ENCODE measurements around the gene MMRN1.
A peak's percentile ranks its signal among the peaks of the same experiment; 100 is the strongest.

MMRN1 gene

GRCh38 chr4:89914609-89915550, 20.2 kb downstream of the MMRN1 start:
- DNase-seq (ENCODE audit: low read depth), result no peak

DNA sequence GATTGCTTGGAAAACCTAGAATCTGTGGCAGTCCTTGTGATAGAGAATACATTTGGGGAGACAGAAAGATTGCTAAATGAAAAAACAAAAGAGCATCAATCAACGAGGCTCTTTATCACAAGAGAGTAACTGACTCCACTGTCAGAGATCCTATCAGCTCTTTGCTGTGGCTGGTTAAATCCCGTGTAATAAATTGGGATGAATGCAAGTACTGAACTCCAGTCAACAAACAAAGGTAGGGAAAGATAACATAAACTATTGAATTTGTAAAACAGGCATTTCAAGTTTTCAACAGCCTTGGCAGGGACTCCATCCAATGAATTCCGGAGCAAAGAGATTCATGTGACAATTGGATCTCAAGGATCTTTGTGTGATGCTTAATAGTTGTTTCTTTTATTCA, 21.3 kb downstream of the MMRN1 start:
- no peak for DNase-seq (ENCODE audit: low read depth)

DNA sequence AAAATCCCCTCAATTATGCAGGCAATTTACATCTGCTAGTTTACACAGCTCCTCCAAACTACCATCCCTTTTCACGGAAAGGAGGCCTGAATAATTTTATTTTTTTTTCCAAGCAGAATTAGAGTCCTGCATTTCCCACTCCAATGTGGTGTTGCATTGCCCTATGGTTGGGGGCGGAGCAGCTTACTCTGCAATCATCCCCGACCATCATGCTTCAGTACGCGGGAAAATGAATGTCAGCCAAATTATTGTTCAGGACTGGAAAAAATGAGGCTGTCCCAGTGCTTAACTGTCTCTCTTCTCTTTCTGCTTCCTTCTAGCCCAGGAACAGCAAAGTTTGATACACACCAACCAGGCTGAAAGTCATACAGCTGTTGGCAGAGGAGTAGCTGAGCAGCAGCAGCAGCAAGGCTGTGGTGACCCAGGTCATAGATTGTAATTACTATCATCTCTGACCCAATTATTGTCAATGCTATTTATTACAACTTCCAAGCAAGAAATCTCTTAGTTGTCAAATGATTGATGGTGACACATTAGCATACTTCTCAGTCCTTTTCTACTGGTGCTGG, 28.3 kb downstream of the MMRN1 start:
- DNase-seq (ENCODE audit: low read depth), result no peak

DNA sequence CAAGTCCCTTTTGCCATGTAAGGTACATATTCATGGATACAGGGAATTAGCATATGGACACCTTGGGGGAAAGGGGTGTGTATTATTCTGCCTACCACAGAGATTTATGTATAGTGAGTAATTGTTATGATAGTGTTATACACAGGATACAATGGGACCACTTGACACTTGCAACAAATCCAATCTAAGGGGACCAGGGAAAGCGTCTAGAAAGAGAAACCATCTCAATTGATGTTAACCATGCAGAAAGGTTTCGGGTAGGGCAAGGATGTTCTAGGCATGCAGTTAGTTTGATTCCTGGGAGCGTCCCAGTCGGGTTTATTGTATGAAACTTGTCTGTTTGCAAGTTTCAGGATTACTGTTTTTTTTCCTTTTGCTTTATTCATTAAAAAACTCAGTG, 34.2 kb downstream of the MMRN1 start:
- no peak for DNase-seq (ENCODE audit: low read depth)

GRCh38 chr4:89929425-89930159, 34.9 kb downstream of the MMRN1 start:
- DNase-seq (ENCODE audit: low read depth), result peak; percentile 7

GRCh38 chr4:89939546-89939945, 44.9 kb downstream of the MMRN1 start:
- DNase-seq (ENCODE audit: low read depth), result peak; percentile 0

DNA sequence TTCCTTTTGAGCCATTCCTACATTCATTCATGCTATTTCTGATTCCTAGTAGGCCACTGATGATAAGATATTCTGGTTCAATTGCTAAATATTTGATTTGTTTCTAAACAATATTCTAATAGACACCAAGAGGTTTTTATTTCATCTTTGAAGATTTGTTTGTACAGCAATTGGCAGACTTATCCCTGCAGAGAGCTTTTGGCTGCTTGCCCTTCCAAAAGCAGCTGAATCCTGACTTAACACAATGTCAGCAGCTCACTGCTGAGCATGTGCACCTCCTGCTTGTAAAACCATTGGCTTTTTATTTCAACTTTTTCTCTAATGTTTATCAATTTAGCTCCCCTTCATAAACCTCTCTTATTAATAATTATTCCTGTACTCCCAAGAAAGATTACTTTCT, 45.3 kb downstream of the MMRN1 start:
- no peak for DNase-seq (ENCODE audit: low read depth)

DNA sequence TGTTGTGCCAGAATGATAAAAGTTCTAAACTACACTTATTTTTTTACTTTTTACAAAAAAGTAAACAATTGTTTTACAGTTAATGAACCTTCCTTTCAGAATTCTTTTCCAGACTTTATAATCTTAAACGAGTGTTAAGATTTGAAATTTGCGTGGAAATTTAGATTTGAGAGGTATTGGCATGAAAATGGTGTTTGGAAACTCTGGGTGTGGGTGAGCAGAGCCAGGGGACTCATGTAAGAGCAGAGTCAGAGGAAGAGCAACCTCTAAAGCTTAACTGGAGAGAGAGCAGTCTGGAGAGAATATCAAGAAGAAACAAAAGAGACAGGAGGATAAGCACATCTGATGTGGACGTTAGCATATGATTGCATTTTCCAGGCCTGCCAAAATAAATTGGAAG, 48.2 kb downstream of the MMRN1 start:
- DNase-seq (ENCODE audit: low read depth), result no peak

DNA sequence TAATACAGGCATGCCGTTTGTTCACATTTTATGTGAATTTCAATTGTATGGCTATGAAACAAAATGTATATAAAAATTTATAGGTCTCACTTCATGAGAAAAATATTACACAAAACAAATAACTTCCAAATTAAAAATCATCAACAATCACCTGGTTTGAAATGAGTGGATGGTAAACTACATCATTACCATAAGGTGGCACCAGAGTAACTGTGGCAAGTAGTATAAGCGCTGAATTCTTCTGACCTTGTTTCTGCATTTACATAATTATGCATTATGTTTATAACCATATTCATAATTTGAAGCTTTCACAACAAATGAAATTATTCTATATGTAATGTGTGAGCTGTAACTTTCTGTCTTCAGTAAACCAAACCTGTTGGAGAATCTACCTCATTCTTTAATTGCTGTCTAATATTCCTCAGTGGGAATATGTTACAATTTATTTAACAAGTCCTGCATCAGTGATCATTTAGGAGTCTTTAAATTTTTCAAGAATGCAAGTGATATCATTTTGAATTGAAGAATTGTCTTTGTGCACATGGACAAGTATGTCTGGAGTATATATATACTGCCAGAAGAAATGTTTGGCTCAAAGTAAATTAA, 55.2 kb downstream of the MMRN1 start:
- peak; percentile 3 for DNase-seq (ENCODE audit: low read depth)

DNA sequence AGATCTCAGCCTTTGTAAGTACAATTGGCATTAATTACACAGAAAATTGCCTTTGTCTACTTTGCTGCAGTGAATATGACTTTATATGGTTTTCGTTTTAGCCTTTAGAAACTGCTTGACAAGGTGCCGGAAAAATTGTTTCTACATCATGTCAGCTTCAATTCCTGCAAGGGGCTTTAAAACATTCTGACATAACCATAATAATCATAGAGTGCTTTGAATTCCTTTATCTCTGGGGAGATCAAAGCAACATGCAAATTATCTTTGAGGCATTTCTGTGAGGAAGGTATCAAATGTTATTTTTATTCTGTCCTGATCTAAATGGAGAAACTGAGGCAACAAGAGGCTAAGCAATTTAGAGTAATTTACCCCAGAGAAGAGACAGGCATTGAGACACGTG, 57.8 kb downstream of the MMRN1 start:
- DNase-seq (ENCODE audit: low read depth), result no peak

DNA sequence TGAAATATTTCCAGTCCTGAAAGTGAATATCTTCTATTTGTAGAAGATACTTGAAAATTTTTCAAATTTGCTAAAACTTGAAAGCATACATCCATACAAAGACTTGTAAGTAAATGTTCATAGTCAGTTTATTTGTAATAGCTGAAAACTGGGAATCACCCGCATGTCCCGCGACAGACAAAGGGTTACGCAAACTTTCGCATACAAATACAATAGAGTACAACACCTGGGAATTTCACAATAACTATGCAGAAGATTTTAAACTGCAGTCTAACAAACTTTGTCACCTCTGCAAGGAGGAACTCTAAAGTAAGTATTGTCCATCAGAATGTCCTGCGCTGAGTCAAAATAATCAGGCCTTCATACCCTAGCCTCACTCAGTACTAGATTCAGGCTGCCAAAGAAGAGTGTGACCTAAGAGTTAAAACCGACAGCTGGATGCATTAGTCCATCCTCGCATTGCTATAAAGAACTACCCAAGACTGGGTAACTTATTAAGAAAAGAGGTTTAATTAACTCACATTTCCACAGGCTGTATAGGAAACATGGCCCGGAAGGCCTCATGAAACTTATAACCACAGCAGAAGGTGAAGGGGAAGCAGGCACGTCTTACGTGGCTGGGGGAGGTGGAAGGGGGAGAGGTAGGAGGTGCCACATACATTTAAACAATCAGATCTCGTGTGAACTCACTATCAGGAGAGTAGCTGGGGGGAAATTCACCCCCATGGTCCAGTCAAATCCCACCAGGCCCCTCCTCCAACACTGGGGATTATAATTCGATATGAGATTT, 60.4 kb downstream of the MMRN1 start:
- no peak for DNase-seq (ENCODE audit: low read depth)

GRCh38 chr4:89957046-89957926, 62.6 kb downstream of the MMRN1 start:
- no peak for DNase-seq (ENCODE audit: low read depth)

GRCh38 chr4:89981789-89982334, 87.2 kb downstream of the MMRN1 start:
- DNase-seq (ENCODE audit: low read depth), result no peak

DNA sequence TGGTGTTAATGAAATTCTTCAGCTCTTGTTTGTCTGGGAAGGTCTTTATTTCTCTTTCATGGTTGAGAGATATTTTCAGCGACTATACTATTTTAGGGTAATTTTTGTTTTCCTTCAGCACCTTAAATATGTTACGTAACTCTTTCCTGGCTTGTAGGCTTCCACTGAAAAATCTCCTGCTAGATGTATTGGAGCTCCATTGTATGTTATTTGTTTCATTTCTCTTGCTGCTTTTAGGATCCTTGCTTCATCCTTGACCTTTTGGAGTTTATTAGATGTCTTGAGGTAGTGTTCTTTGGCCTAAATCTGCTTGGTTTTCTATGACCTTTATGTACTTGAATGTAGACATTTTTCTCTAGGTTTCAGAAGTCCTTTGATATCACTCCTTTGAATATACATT, 93.6 kb downstream of the MMRN1 start:
- DNase-seq (ENCODE audit: low read depth), result no peak

GRCh38 chr4:89992744-89993143, 98.1 kb downstream of the MMRN1 start:
- no peak for DNase-seq (ENCODE audit: low read depth)

- no peak for DNase-seq (ENCODE audit: low read depth)
Measured at GRCh38 chr4:89994176-89994873, 99.7 kb downstream of the MMRN1 start.

DNA sequence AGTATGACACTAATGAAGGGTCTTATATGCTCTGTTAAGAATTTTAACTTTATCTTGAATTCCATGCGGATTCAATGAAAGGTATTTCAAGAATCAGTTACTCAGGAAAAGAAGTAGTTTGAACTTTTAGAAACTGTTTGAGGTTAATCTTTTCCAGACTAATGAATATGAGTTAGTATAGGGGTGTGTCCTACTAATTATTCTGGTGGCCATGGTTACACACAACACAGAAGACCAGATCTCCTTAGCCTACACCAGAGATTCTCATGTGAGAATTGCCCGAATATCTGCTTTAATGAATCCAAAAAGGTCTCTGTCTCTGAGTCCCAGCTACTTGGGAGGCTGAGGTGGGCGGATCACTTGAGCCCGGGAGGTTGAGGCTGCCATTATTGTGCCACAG, 100.4 kb downstream of the MMRN1 start:
- no peak for DNase-seq (ENCODE audit: low read depth)

- no peak for DNase-seq (ENCODE audit: low read depth)
Measured at GRCh38 chr4:89995814-89996213, 101.2 kb downstream of the MMRN1 start.

GRCh38 chr4:89997171-89997704, 102.6 kb downstream of the MMRN1 start:
- DNase-seq (ENCODE audit: low read depth), result no peak

All from ELR (cell line).